ENCODE measurements around the gene DUS4L.

DUS4L gene

DNA sequence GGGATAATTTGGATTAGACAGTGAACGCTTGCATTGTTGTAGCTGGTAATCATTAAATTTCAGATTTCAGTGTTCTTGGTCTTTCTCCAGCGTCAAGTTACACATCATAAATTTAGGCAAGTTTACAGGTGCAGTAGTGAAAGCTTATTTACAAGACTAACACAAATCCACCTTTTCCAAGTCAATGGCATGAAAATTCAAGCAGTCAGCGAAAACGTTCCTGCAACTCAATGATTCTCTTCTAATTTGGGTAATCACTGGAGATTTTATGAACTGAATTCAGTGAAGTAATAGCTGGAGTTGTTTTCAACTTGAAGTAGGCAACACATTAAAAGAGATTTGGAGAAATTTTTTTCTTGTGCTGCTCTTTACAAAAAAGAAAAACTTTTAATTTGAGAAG is 34.2 kb downstream of the DUS4L start:
- TF ChIP-seq, protein P1, sequence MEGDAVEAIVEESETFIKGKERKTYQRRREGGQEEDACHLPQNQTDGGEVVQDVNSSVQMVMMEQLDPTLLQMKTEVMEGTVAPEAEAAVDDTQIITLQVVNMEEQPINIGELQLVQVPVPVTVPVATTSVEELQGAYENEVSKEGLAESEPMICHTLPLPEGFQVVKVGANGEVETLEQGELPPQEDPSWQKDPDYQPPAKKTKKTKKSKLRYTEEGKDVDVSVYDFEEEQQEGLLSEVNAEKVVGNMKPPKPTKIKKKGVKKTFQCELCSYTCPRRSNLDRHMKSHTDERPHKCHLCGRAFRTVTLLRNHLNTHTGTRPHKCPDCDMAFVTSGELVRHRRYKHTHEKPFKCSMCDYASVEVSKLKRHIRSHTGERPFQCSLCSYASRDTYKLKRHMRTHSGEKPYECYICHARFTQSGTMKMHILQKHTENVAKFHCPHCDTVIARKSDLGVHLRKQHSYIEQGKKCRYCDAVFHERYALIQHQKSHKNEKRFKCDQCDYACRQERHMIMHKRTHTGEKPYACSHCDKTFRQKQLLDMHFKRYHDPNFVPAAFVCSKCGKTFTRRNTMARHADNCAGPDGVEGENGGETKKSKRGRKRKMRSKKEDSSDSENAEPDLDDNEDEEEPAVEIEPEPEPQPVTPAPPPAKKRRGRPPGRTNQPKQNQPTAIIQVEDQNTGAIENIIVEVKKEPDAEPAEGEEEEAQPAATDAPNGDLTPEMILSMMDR (IDR thresholded peaks at IDR 0.05; ENCODE audit: unreplicated experiment in 3 of 3), result no peak
- Mint-ChIP-seq H3K9me3 (no peaks in the 10 kb centered on the region), H3K27me3 (ENCODE audit: low read depth) (no peaks in the 10 kb centered on the region), H3K27ac (no peak overlapping the region), H3K4me1 (peaks cover 22% of the 10 kb centered on the region), H3K36me3 (ENCODE audit: low read depth) (peaks cover 36% of the 10 kb centered on the region), H3K4me3 (no peak overlapping the region)

DNA sequence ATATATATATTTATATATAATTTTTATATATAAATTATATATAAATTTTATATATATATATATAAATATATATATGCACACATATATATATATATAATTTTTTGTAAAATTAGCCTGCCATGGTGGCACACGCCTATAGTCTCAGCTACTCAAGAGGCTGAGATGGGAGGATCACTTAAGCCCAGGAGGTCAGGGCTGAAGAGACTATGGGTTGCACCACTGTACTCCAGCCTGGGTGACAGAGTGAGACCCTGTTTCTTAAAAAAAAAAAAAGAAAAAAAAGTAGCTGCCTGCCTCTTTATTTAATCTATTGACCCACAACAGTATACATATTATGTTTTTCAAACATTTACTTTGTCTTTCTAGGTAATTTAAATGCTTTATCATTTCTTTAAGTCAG is 35.5 kb downstream of the DUS4L start:
- Mint-ChIP-seq H3K4me1 (peaks cover 22% of the 10 kb centered on the region), H3K36me3 (ENCODE audit: low read depth) (peaks cover 27% of the 10 kb centered on the region), H3K27me3 (ENCODE audit: low read depth) (no peaks in the 10 kb centered on the region), H3K4me3 (no peak overlapping the region), H3K9me3 (no peaks in the 10 kb centered on the region), H3K27ac (no peak overlapping the region)
- TF ChIP-seq, protein P1 (IDR thresholded peaks at IDR 0.05; ENCODE audit: unreplicated experiment in 3 of 3), result no peak

DNA sequence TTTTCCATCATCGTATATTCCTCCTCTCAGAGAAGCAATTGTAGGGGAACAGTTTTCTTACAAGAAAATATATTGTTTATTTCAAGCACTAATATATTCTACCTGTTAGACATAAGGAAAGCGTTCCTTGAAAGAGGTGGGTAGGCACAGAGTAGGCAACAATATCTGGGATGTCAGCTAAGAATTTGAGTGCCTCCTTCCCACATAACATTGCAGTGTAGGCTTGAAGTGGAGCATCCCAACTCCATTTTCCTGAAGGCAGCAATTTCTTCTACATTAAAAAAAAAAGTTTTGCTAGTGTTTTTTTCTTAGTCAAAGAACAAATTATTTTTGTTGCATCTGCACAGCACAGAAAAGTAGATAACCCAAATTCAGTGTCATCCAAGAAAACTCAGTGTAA is 37.0 kb downstream of the DUS4L start:
- Mint-ChIP-seq H3K4me3 (no peak overlapping the region), H3K27ac (peak overlapping the region in 2 of 3 experiments; percentile 17 to 82), H3K27me3 (ENCODE audit: low read depth) (no peaks in the 10 kb centered on the region), H3K36me3 (ENCODE audit: low read depth) (peaks cover 17% of the 10 kb centered on the region), H3K4me1 (peaks cover 11% of the 10 kb centered on the region), H3K9me3 (no peaks in the 10 kb centered on the region)
- TF ChIP-seq, protein P1 (IDR thresholded peaks at IDR 0.05; ENCODE audit: unreplicated experiment in 3 of 3), result no peak

DNA sequence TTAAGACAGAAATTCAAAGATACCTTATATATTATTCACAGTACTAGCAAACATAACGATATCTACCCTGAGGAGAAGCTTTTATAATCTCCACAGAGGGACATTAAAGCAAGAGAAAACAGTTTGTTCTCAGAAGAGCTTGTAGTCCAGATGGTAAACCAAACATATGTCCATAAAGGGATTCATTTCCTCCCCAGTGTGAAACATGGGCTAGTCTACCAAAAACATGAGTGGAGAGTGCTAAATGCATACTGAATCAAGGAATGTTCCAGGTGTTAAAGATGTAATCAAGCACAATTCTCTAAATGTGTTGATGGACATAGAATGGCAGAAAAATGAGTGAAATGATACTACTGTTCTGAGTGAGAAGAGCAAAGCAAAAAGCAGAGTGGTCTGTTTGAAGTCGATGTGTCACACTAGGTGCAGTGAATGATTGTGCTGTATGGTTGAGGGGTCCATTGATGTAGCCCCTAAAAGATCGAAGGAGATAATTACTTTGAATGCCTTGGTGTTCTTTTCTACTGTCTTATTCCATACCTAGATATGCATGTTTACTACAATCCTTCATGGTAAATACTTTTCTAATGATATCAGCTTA is 41.5 kb downstream of the DUS4L start:
- H3K27ac Mint-ChIP-seq, result no peak overlapping the region
- H3K4me3 Mint-ChIP-seq, result no peak overlapping the region
- H3K36me3 Mint-ChIP-seq (ENCODE audit: low read depth), result peaks cover 8% of the 10 kb centered on the region
- no peaks in the 10 kb centered on the region for H3K27me3 Mint-ChIP-seq (ENCODE audit: low read depth)
- peaks cover 24% of the 10 kb centered on the region for H3K4me1 Mint-ChIP-seq
- TF ChIP-seq, protein P1 (IDR thresholded peaks at IDR 0.05; ENCODE audit: unreplicated experiment in 3 of 3), result no peak
- no peaks in the 10 kb centered on the region for H3K9me3 Mint-ChIP-seq

DNA sequence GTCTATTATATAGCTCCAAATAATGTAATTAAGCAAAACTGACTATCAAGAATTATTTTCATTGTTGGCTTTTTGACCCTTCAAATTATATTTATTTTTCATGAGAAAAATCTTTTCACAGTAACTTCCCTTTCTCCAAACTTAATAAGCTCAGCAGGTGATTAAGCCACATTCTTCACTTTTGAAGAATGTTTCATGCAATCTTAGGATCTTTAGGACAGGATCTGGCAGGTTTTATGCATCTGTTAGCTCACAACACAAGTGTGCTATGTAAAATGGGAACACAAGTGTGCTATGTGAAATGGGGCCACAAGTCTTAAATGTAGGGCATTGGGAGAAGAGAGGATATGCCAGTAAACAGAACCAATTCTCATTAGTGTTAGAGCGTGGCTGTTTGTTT is 42.5 kb downstream of the DUS4L start:
- no peaks in the 10 kb centered on the region for H3K27me3 Mint-ChIP-seq (ENCODE audit: low read depth)
- peaks cover 6% of the 10 kb centered on the region for H3K36me3 Mint-ChIP-seq (ENCODE audit: low read depth)
- no peak overlapping the region for H3K27ac Mint-ChIP-seq
- H3K4me1 Mint-ChIP-seq, result peaks cover 24% of the 10 kb centered on the region
- H3K9me3 Mint-ChIP-seq, result no peaks in the 10 kb centered on the region
- TF ChIP-seq, protein P1 (IDR thresholded peaks at IDR 0.05; ENCODE audit: unreplicated experiment in 3 of 3), result no peak
- H3K4me3 Mint-ChIP-seq, result no peak overlapping the region

DNA sequence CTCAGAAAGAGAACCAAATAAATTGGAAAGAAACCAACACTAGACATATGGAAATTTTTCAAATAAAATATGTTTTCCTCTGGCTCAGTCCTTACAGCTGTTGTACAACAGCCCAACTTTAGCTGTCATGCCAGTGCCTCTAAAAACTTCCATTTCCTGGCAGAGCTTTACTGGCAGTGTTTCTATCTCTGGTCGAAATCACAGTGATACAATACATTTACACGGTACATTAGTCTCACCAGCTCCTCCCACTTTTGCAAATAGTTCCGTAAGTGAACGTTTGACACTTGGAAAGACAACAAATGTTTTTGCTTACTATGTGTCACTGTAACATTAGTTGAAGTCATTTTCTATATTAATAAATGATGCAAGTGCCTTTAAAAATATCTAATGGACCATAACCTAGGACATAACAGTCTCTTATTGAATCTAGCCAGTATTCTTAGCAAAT is 46.1 kb downstream of the DUS4L start:
- Mint-ChIP-seq H3K36me3 (ENCODE audit: low read depth) (peaks cover 10% of the 10 kb centered on the region), H3K27ac (peak overlapping the region; percentile 60 to 91 (median 91)), H3K9me3 (no peaks in the 10 kb centered on the region), H3K4me3 (peak overlapping the region in 1 of 3 experiments; percentile 4), H3K4me1 (peaks cover 30% of the 10 kb centered on the region), H3K27me3 (ENCODE audit: low read depth) (no peaks in the 10 kb centered on the region)
- TF ChIP-seq, protein P1 (IDR thresholded peaks at IDR 0.05; ENCODE audit: unreplicated experiment in 3 of 3), result no peak
